Muscle layer of colon (tissue), 2 donors: ENCODE measurements around the gene ICE2.
A peak's percentile ranks its signal among the peaks of the same experiment; 100 is the strongest.

Experiments used
- H3K27ac ChIP-seq: one replicate; pipeline ENCODE4 v1.7.0; 2013; ENCODE audit warnings: low read depth, mild to moderate bottlenecking, low read length, moderate library complexity
- H3K27me3 ChIP-seq, 2 donors: one replicate each; pipeline ENCODE4 v1.7.0; 2013; ENCODE audit warnings: low read length in 2 of 2, mild to moderate bottlenecking in 2 of 2; ENCODE audit not compliant: insufficient read depth in 2 of 2, control insufficient read depth in 1 of 2
- H3K36me3 ChIP-seq: one replicate; pipeline ENCODE4 v1.7.0; 2013; ENCODE audit warnings: mild to moderate bottlenecking, low read length; ENCODE audit not compliant: insufficient read depth
- H3K4me1 ChIP-seq: one replicate; pipeline ENCODE4 v1.7.0; 2013; ENCODE audit warnings: mild to moderate bottlenecking, low read length; ENCODE audit not compliant: insufficient read depth
- H3K4me3 ChIP-seq, 2 donors: one replicate each; pipeline ENCODE4 v1.7.0; 2013; ENCODE audit warnings: low read length in 2 of 2, low read depth in 1 of 2, mild to moderate bottlenecking in 1 of 2, moderate library complexity in 1 of 2
- H3K9ac ChIP-seq: one replicate; pipeline ENCODE4 v1.7.0; 2013; ENCODE audit warnings: low read length
- H3K9me3 ChIP-seq: one replicate; pipeline ENCODE4 v1.7.0; 2013; ENCODE audit warnings: mild to moderate bottlenecking, low read length
- donor health status: abdominal sarcoma.
- donor health status: Adenocarcinoma of cecum.

Gene ICE2

DNA sequence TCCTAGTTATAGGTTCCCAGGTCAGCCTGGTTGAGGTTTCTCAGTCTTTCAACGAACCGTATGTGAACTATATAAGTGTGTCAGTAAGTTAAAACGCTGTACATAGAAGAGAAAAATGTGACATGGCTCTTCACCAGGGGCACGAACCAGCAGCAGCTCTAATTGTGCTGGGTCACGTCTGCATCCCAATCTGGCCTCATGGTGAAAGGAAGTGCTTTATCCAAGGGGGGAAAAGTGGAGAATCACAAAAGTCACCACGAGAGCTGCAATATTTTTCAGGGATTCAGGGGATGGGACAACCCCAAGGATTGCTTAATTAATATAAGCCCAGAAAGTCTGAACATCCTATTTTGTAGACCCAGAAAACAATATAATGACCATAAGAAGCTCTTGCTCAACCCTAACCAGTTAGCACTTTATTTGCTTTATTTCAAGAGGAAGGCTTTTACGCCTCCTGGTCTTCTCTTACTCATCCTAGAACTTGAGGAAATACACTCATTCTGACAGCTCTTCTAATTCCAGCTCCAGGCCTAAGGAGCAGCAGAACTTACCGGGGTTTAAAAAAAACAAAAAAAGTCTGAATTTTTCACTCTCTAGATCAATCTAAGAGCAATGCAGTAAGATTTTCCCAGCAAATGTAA, 97.7 kb downstream of the ICE2 start:
- H3K4me1 ChIP-seq, result no peaks in the 10 kb centered on the region
- no peaks in the 10 kb centered on the region for H3K27me3 ChIP-seq
- no peak overlapping the region for H3K9ac ChIP-seq
- no peak overlapping the region for H3K27ac ChIP-seq
- H3K9me3 ChIP-seq, result no peaks in the 10 kb centered on the region
- no peak overlapping the region for H3K4me3 ChIP-seq
- peaks cover 33% of the 10 kb centered on the region for H3K36me3 ChIP-seq

GRCh38 chr15:60379525-60380274, 99.2 kb downstream of the ICE2 start:
- Histone ChIP-seq H3K27ac (no peak overlapping the region), H3K4me3 (no peak overlapping the region), H3K36me3 (peaks cover 35% of the 10 kb centered on the region), H3K9me3 (no peaks in the 10 kb centered on the region), H3K9ac (no peak overlapping the region), H3K27me3 (no peaks in the 10 kb centered on the region), H3K4me1 (peaks cover 8% of the 10 kb centered on the region)

GRCh38 chr15:60379185-60379524, 99.8 kb downstream of the ICE2 start:
- H3K36me3 ChIP-seq, result peaks cover 34% of the 10 kb centered on the region
- no peaks in the 10 kb centered on the region for H3K9me3 ChIP-seq
- H3K9ac ChIP-seq, result no peak overlapping the region
- peaks cover 14% of the 10 kb centered on the region for H3K4me1 ChIP-seq
- H3K27me3 ChIP-seq, result no peaks in the 10 kb centered on the region
- no peak overlapping the region for H3K27ac ChIP-seq
- no peak overlapping the region for H3K4me3 ChIP-seq

DNA sequence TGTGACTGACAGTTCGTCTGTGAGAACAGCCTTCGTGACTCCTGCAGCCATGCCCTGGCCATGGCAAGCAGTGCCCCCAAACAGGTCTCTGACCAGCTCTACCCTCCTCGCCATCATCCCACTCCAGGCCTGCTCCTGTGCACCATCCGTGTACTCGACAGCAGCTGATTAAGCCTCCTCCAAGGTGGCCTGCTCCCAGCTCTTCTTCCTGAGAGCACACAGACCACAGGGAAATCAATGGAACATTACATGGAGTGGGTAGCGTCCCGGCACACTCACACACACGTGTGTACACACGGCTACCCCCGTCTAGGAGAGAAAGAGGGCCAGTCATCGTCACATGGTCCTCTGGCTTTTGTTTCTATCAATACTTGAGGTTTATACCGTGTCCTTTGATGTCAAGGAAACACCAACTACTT, 102.3 kb downstream of the ICE2 start:
- Histone ChIP-seq H3K27ac (no peak overlapping the region), H3K4me1 (peaks cover 35% of the 10 kb centered on the region), H3K36me3 (peaks cover 27% of the 10 kb centered on the region), H3K9ac (no peak overlapping the region), H3K27me3 (no peaks in the 10 kb centered on the region), H3K9me3 (no peaks in the 10 kb centered on the region), H3K4me3 (no peak overlapping the region)

DNA sequence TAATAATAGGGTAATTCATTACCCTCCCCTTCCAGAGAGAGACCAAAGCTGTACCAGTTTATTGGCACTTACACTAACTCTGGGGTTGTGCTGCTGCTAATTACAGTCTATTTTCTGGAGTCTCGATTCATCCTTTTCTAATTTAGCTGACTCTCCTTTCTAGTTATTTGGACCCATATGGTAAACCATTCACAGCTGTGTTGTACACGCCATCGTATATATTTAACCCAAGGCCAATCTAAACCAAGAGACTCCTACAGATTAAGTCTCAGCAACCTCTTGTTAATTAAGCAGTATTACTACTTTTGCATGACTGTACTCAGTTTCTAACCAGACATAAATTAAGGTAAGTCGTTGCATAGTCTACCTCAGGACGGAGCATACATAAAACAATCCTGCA, 103.6 kb downstream of the ICE2 start:
- no peaks in the 10 kb centered on the region for H3K27me3 ChIP-seq
- H3K4me3 ChIP-seq, result no peak overlapping the region
- peaks cover 23% of the 10 kb centered on the region for H3K36me3 ChIP-seq
- H3K27ac ChIP-seq, result no peak overlapping the region
- H3K4me1 ChIP-seq, result peaks cover 46% of the 10 kb centered on the region
- no peaks in the 10 kb centered on the region for H3K9me3 ChIP-seq
- no peak overlapping the region for H3K9ac ChIP-seq

DNA sequence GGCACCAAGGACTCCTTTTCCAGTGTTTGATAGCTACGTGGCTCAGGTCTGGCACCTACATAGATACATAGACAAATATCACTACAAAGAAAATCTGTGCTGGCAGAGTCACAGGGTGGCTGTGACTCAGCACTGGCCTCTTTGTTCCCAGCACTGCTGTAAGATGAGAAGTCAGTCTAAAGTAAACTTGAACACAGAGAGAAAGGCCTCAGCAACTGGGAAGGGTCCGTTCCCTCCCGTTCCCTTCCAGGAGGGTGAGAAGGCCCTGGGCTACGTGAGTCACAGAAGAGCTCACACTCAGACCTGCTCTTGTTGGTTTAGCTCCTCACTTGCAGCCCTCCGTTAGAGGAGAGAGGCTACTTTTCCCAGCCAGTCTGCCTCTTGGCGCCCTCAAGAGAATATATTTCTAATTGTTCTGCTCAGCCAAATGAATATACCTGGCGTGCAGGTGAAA, 104.3 kb downstream of the ICE2 start:
- Histone ChIP-seq H3K9me3 (no peaks in the 10 kb centered on the region), H3K27me3 (no peaks in the 10 kb centered on the region), H3K9ac (peak overlapping the region; percentile 5), H3K27ac (no peak overlapping the region), H3K4me1 (peaks cover 46% of the 10 kb centered on the region), H3K4me3 (no peak overlapping the region), H3K36me3 (peaks cover 30% of the 10 kb centered on the region)

DNA sequence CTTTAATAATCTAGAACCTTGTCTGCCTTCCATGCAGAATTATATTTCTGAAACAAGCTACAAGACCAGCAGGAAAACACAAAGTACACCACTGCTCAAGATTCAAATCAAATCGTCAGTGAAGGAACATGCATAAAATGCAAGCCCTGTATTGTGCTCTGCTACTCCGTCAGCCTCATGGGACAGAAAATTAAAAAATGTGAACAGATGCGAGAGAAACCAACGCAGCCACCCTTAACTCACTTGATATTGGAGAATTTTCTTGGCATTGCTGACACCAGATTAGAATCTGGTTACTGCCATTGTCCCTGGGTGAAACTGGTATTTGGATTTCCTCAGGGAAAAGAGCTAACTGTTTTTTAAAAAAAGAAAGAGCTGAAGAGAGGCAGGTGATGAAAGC, 104.7 kb downstream of the ICE2 start:
- Histone ChIP-seq H3K9ac (peak overlapping the region; percentile 5), H3K4me1 (peaks cover 46% of the 10 kb centered on the region), H3K27me3 (no peaks in the 10 kb centered on the region), H3K27ac (no peak overlapping the region), H3K9me3 (no peaks in the 10 kb centered on the region), H3K4me3 (no peak overlapping the region), H3K36me3 (peaks cover 31% of the 10 kb centered on the region)

- H3K9me3 ChIP-seq, result no peaks in the 10 kb centered on the region
- no peak overlapping the region for H3K9ac ChIP-seq
- no peak overlapping the region for H3K27ac ChIP-seq
- H3K27me3 ChIP-seq, result no peaks in the 10 kb centered on the region
- peaks cover 31% of the 10 kb centered on the region for H3K36me3 ChIP-seq
- no peak overlapping the region for H3K4me3 ChIP-seq
- H3K4me1 ChIP-seq, result peaks cover 46% of the 10 kb centered on the region
These were observed 105.2 kb downstream of the ICE2 start for GRCh38 chr15:60373745-60374144.

DNA sequence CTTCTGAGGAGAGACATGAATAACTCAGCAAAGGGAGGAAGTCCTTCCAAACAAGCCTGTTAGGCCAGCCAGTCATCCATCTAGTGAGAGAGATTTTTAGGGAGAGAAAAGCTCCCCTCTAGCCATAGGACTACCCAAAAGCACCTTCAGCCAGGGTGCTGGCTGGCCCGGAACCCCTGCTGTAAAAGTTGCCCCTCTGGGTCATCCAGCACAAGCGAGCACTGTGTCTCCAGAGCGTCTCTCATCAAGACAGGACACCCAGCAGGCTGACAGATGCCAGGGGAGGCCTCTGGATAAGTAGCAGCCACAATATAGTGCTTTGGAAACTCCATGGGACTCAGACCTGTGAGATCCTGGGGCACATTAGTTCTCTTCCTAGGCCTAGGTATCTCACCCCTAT, 105.6 kb downstream of the ICE2 start:
- H3K9me3 ChIP-seq, result no peaks in the 10 kb centered on the region
- H3K27me3 ChIP-seq, result no peaks in the 10 kb centered on the region
- H3K4me1 ChIP-seq, result peaks cover 46% of the 10 kb centered on the region
- no peak overlapping the region for H3K4me3 ChIP-seq
- no peak overlapping the region for H3K9ac ChIP-seq
- H3K36me3 ChIP-seq, result peaks cover 31% of the 10 kb centered on the region
- no peak overlapping the region for H3K27ac ChIP-seq

DNA sequence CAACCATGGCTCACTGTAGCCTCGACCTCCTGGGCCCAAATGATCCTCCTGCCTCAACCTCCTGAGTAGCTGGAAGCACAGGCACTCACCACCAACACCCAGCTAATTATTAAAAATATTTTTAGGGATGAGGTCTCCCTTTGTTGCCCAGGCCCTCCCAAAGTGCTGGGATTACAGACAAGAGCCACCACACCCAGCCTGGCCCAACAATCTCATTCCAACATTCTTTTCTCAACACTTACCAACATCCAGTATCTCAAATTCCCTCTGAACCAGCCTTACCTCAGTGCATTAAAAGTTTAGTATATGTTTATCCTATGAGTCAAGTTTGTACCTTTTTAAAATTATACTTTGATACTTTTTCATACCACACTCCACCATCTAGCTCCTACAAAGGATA, 106.2 kb downstream of the ICE2 start:
- Histone ChIP-seq H3K27me3 (no peaks in the 10 kb centered on the region), H3K9me3 (no peaks in the 10 kb centered on the region), H3K27ac (no peak overlapping the region), H3K4me3 (no peak overlapping the region), H3K36me3 (peaks cover 31% of the 10 kb centered on the region), H3K9ac (no peak overlapping the region), H3K4me1 (peaks cover 46% of the 10 kb centered on the region)

DNA sequence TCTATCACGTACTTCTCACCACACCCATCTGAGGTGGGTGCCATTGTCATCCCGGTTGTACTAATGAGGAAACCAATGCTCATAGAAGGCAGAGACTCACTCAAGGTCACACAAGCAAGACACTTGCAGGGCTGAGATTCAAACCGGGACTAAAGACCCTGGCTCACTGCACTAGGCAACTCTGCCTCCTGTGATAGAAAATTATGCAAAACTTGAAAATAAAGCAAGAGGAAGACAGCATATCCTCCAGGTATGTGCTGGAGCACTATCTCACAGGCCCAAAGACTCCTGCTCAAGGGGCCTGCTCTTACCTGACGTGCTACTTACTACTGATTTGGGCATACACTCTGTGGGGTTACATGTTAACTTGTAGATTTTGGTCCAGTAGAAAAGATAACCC, 106.7 kb downstream of the ICE2 start:
- no peak overlapping the region for H3K4me3 ChIP-seq
- no peak overlapping the region for H3K27ac ChIP-seq
- no peaks in the 10 kb centered on the region for H3K9me3 ChIP-seq
- no peak overlapping the region for H3K9ac ChIP-seq
- peaks cover 30% of the 10 kb centered on the region for H3K36me3 ChIP-seq
- peaks cover 46% of the 10 kb centered on the region for H3K4me1 ChIP-seq
- no peaks in the 10 kb centered on the region for H3K27me3 ChIP-seq
